ENCODE results near the gene FBXO22. TPM values are rescaled to one million over a fixed set of nuclear protein-coding genes. Genes with fewer than 3 reads are reported as not detected.

The FBXO22 gene
- total and polyA plus RNA-seq, 4 experiments from 2014 or later = 13.8 to 30.1 (median 24.0) TPM

GRCh38 chr15:75943713-75944215, 40.1 kb downstream of the FBXO22 start:
- intact Hi-C loops (cut with micrococcal nuclease) = no loop called here
- no peak for DNase-seq
- peaks cover 5 to 16% of the 10 kb centered on the region in 2 donors for H3K27me3 Mint-ChIP-seq
- Histone ChIP-seq H3K36me3 (ENCODE audit: insufficient read depth, low read length) (no peaks in the 10 kb centered on the region), H3K4me3 (ENCODE audit: low read length in 2 of 2) (no peak overlapping the region), H3K27ac (ENCODE audit: low read depth, low read length) (no peak overlapping the region), H3K27me3 (ENCODE audit: insufficient read depth, low read length) (no peaks in the 10 kb centered on the region), H3K4me1 (ENCODE audit: insufficient read depth, low read length) (no peaks in the 10 kb centered on the region), H3K9me3 (ENCODE audit: control insufficient read depth in 1 of 2, low read length in 2 of 2) (no peaks in the 10 kb centered on the region)
- no peak overlapping the region for H3K27ac Mint-ChIP-seq
- CTCF ChIA-PET (ENCODE audit: partially characterized antibody) = no interaction called here
- no peak overlapping the region for H3K4me3 Mint-ChIP-seq
- H3K4me1 Mint-ChIP-seq = no peaks in the 10 kb centered on the region
- POLR2A ChIA-PET (ENCODE audit: partially characterized antibody) = no interaction called here
- no peaks in the 10 kb centered on the region for H3K36me3 Mint-ChIP-seq
- peaks cover 0 to 18% (median 2%) of the 10 kb centered on the region in 8 donors for H3K9me3 Mint-ChIP-seq

- Histone ChIP-seq H3K27me3 (ENCODE audit: insufficient read depth, low read length) (no peaks in the 10 kb centered on the region), H3K36me3 (ENCODE audit: insufficient read depth, low read length) (no peaks in the 10 kb centered on the region), H3K9me3 (ENCODE audit: control insufficient read depth in 1 of 2, low read length in 2 of 2) (no peaks in the 10 kb centered on the region), H3K27ac (ENCODE audit: low read depth, low read length) (no peak overlapping the region), H3K4me1 (ENCODE audit: insufficient read depth, low read length) (no peaks in the 10 kb centered on the region), H3K4me3 (ENCODE audit: low read length in 2 of 2) (no peak overlapping the region)
- CTCF ChIA-PET (ENCODE audit: partially characterized antibody) = no interaction called here
- no peaks in the 10 kb centered on the region for H3K36me3 Mint-ChIP-seq
- no peak overlapping the region for H3K4me3 Mint-ChIP-seq
- DNase-seq = no peak
- H3K9me3 Mint-ChIP-seq = peaks cover 0 to 2% (median 0%) of the 10 kb centered on the region in 8 donors
- H3K4me1 Mint-ChIP-seq = no peaks in the 10 kb centered on the region
- intact Hi-C loops (cut with micrococcal nuclease) = no loop called here
- peaks cover 16 to 22% of the 10 kb centered on the region in 2 donors for H3K27me3 Mint-ChIP-seq
- POLR2A ChIA-PET (ENCODE audit: partially characterized antibody) = no interaction called here
- no peak overlapping the region for H3K27ac Mint-ChIP-seq
Observed at GRCh38 chr15:75945953-75946352, 42.3 kb downstream of the FBXO22 start.

- Mint-ChIP-seq H3K27me3 (peaks cover 20 to 29% of the 10 kb centered on the region in 2 donors), H3K9me3 (peaks cover 0 to 2% (median 0%) of the 10 kb centered on the region in 8 donors), H3K27ac (no peak overlapping the region), H3K4me1 (no peaks in the 10 kb centered on the region), H3K4me3 (no peak overlapping the region), H3K36me3 (no peaks in the 10 kb centered on the region)
- intact Hi-C loops (cut with micrococcal nuclease) = no loop called here
- Histone ChIP-seq H3K27me3 (ENCODE audit: insufficient read depth, low read length) (no peaks in the 10 kb centered on the region), H3K4me3 (ENCODE audit: low read length in 2 of 2) (no peak overlapping the region), H3K27ac (ENCODE audit: low read depth, low read length) (no peak overlapping the region), H3K9me3 (ENCODE audit: control insufficient read depth in 1 of 2, low read length in 2 of 2) (no peaks in the 10 kb centered on the region), H3K4me1 (ENCODE audit: insufficient read depth, low read length) (no peaks in the 10 kb centered on the region), H3K36me3 (ENCODE audit: insufficient read depth, low read length) (no peaks in the 10 kb centered on the region)
- POLR2A ChIA-PET (ENCODE audit: partially characterized antibody) = no interaction called here
- DNase-seq = no peak
- CTCF ChIA-PET (ENCODE audit: partially characterized antibody) = no interaction called here
Observed at GRCh38 chr15:75947092-75947491, 43.4 kb downstream of the FBXO22 start.

GRCh38 chr15:75948761-75949296, 45.2 kb downstream of the FBXO22 start:
- Mint-ChIP-seq H3K27me3 (peaks cover 23 to 37% of the 10 kb centered on the region in 2 donors), H3K36me3 (no peaks in the 10 kb centered on the region), H3K4me3 (no peak overlapping the region), H3K4me1 (peaks cover 0 to 5% (median 4%) of the 10 kb centered on the region in 4 donors), H3K27ac (no peak overlapping the region), H3K9me3 (peaks cover 0 to 2% (median 0%) of the 10 kb centered on the region in 8 donors)
- Histone ChIP-seq H3K36me3 (ENCODE audit: insufficient read depth, low read length) (no peaks in the 10 kb centered on the region), H3K9me3 (ENCODE audit: control insufficient read depth in 1 of 2, low read length in 2 of 2) (no peaks in the 10 kb centered on the region), H3K4me3 (ENCODE audit: low read length in 2 of 2) (no peak overlapping the region), H3K4me1 (ENCODE audit: insufficient read depth, low read length) (peaks cover 7% of the 10 kb centered on the region), H3K27ac (ENCODE audit: low read depth, low read length) (no peak overlapping the region), H3K27me3 (ENCODE audit: insufficient read depth, low read length) (no peaks in the 10 kb centered on the region)
- intact Hi-C loops (cut with micrococcal nuclease) = no loop called here
- POLR2A ChIA-PET (ENCODE audit: partially characterized antibody) = no interaction called here
- CTCF ChIA-PET (ENCODE audit: partially characterized antibody) = interaction anchor here (0.6 kb wide), 1 partner anchor 15 kb away, joined by 3 read pairs; no protein-coding TSS in a partner anchor
- no peak for DNase-seq

GRCh38 chr15:75952525-75952924, 48.8 kb downstream of the FBXO22 start:
- H3K4me3 Mint-ChIP-seq = no peak overlapping the region
- ChIA-PET POLR2A (ENCODE audit: partially characterized antibody) (interaction anchor here (0.7 kb wide), 1 partner anchor 268 kb away, joined by 3 read pairs; no protein-coding TSS in a partner anchor), CTCF (ENCODE audit: partially characterized antibody) (no interaction called here)
- Histone ChIP-seq H3K4me3 (ENCODE audit: low read length in 2 of 2) (no peak overlapping the region), H3K9me3 (ENCODE audit: control insufficient read depth in 1 of 2, low read length in 2 of 2) (no peaks in the 10 kb centered on the region), H3K27me3 (ENCODE audit: insufficient read depth, low read length) (no peaks in the 10 kb centered on the region), H3K27ac (ENCODE audit: low read depth, low read length) (no peak overlapping the region), H3K36me3 (ENCODE audit: insufficient read depth, low read length) (no peaks in the 10 kb centered on the region), H3K4me1 (ENCODE audit: insufficient read depth, low read length) (peaks cover 7% of the 10 kb centered on the region)
- no peaks in the 10 kb centered on the region for H3K36me3 Mint-ChIP-seq
- peaks cover 0 to 5% (median 4%) of the 10 kb centered on the region in 4 donors for H3K4me1 Mint-ChIP-seq
- intact Hi-C loops (cut with micrococcal nuclease) = no loop called here
- DNase-seq = no peak
- H3K27me3 Mint-ChIP-seq = peaks cover 29 to 43% of the 10 kb centered on the region in 2 donors
- no peaks in the 10 kb centered on the region for H3K9me3 Mint-ChIP-seq
- no peak overlapping the region for H3K27ac Mint-ChIP-seq

- intact Hi-C loops (cut with micrococcal nuclease) = no loop called here
- Mint-ChIP-seq H3K9me3 (no peaks in the 10 kb centered on the region), H3K27me3 (peaks cover 23 to 46% of the 10 kb centered on the region in 2 donors), H3K36me3 (no peaks in the 10 kb centered on the region), H3K4me3 (no peak overlapping the region), H3K27ac (no peak overlapping the region), H3K4me1 (peaks cover 0 to 5% (median 4%) of the 10 kb centered on the region in 4 donors)
- ChIA-PET CTCF (ENCODE audit: partially characterized antibody) (no interaction called here), POLR2A (ENCODE audit: partially characterized antibody) (no interaction called here)
- DNase-seq = no peak
- Histone ChIP-seq H3K9me3 (ENCODE audit: control insufficient read depth in 1 of 2, low read length in 2 of 2) (no peaks in the 10 kb centered on the region), H3K27ac (ENCODE audit: low read depth, low read length) (no peak overlapping the region), H3K36me3 (ENCODE audit: insufficient read depth, low read length) (no peaks in the 10 kb centered on the region), H3K27me3 (ENCODE audit: insufficient read depth, low read length) (no peaks in the 10 kb centered on the region), H3K4me1 (ENCODE audit: insufficient read depth, low read length) (peaks cover 7% of the 10 kb centered on the region), H3K4me3 (ENCODE audit: low read length in 2 of 2) (no peak overlapping the region)
Observed at GRCh38 chr15:75955720-75956119, 52.0 kb downstream of the FBXO22 start.

- Histone ChIP-seq H3K27me3 (ENCODE audit: insufficient read depth, low read length) (no peaks in the 10 kb centered on the region), H3K4me3 (ENCODE audit: low read length in 2 of 2) (no peak overlapping the region), H3K9me3 (ENCODE audit: control insufficient read depth in 1 of 2, low read length in 2 of 2) (no peaks in the 10 kb centered on the region), H3K27ac (ENCODE audit: low read depth, low read length) (no peak overlapping the region), H3K4me1 (ENCODE audit: insufficient read depth, low read length) (no peaks in the 10 kb centered on the region), H3K36me3 (ENCODE audit: insufficient read depth, low read length) (no peaks in the 10 kb centered on the region)
- DNase-seq = no peak
- H3K27ac Mint-ChIP-seq = no peak overlapping the region
- H3K9me3 Mint-ChIP-seq = peaks cover 0 to 5% (median 2%) of the 10 kb centered on the region in 8 donors
- no peak overlapping the region for H3K4me3 Mint-ChIP-seq
- POLR2A ChIA-PET (ENCODE audit: partially characterized antibody) = no interaction called here
- H3K27me3 Mint-ChIP-seq = peaks cover 11 to 16% of the 10 kb centered on the region in 2 donors
- no peaks in the 10 kb centered on the region for H3K4me1 Mint-ChIP-seq
- intact Hi-C loops (cut with micrococcal nuclease) = no loop called here
- no peaks in the 10 kb centered on the region for H3K36me3 Mint-ChIP-seq
- CTCF ChIA-PET (ENCODE audit: partially characterized antibody) = no interaction called here
Observed at GRCh38 chr15:75961331-75961730, 57.7 kb downstream of the FBXO22 start.
